ENCODE measurements around the gene GIMAP5.

DNA sequence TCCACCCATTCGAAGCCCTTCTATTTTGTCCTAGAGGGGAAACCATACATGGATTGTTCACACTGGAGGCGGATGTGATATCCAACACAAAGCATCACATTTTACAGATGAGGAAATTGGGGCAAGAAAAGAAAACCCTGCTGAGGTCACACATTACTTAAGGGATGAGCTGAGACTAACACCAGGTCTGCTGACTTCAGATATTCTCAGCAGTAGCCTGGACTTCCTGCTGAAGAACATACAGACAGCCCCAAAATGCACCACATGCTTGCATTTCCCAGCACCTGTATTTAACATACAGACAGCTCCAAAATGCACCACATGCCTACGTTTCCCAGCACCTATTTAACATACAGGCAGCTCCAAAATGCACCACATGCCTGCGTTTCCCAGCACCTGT, 11.2 kb downstream of the GIMAP5 start:
- TF ChIP-seq CTCF (IDR thresholded peaks at IDR 0.05; ENCODE audit: low read length) (no peak), EZH2 (optimal IDR thresholded peaks at IDR 0.05; ENCODE audit: low read depth, low read length) (no peak)

All from MM.1S (cell line).